HepG2 (cell line): ENCODE measurements around the gene IGIP. TPM values are rescaled to one million over a fixed set of nuclear protein-coding genes. Genes with fewer than 3 reads are reported as not detected.
A peak's percentile ranks its signal among the peaks of the same experiment; 100 is the strongest.

Source experiments
- ATAC-seq: fragments of 200-7000 bp; cut with Tn5 transposase; 3 replicates; pipeline ENCODE4 v1.9.1; 2020; ENCODE audit warnings: mild to moderate bottlenecking, moderate library complexity
- BruUV-seq: library from RNA; stranded (reverse); fragments of 400-500 nt; replicated peaks from 2 replicates; lab custom pipeline; 2021; lab: Mats Ljungman, UMichigan
- CTCF ChIA-PET: fragments of 300-600 bp; formaldehyde crosslinking; extraction: SDS; loops from one replicate; lab custom pipeline; 2021; ENCODE audit warnings: low total read pairs, inconsistent platforms, low intra/inter-chr PET ratio; lab: Yijun Ruan, JAX
- POLR2A ChIA-PET: fragments of 350-600 bp; sonication (Branson Sonifier 250); formaldehyde crosslinking; loops from one replicate; lab custom pipeline; 2020; ENCODE audit warnings: antibody characterized with exemption, inconsistent platforms; lab: Yijun Ruan, JAX
- DNase-seq: peaks from one replicate; pipeline ENCODE4 v3.0.0-alpha.2; 2015; ENCODE audit warnings: low spot score
- FAIRE-seq: peaks from 3 replicates; lab custom pipeline; 2011; peaks lifted over from hg19 to GRCh38; lab: Jason Lieb, UNC
- H2AFZ ChIP-seq: one replicate; pipeline ENCODE4 v1.6.1; 2011; ENCODE audit warnings: low read length, inconsistent platforms
- H3K27ac ChIP-seq: fragments of 300-600 bp; 3 replicates; pipeline ENCODE4 v1.8.0; 2011; ENCODE audit warnings: mixed run types, mild to moderate bottlenecking, mixed read lengths, low read length, inconsistent platforms; ENCODE audit not compliant: insufficient read depth; ENCODE audit errors: extremely low read length
- H3K27me3 ChIP-seq, 2 experiments: fragments of 200-600 bp in 1 of 2; 2 replicates in 1 of 2; 3 replicates in 1 of 2; pipeline versions ENCODE4 v1.6.0 to v1.8.0; 2011; ENCODE audit warnings: low read length in 2 of 2, mild to moderate bottlenecking in 2 of 2, moderate library complexity in 2 of 2, inconsistent platforms in 1 of 2; ENCODE audit not compliant: insufficient read depth in 2 of 2, control insufficient read depth in 1 of 2
- H3K36me3 ChIP-seq, 2 experiments: fragments of 200-600 bp in 1 of 2; replicated peaks in 1 of 2; 2 replicates in 1 of 2; 3 replicates in 1 of 2; pipeline versions ENCODE4 v1.5.1 to v1.8.0; 2011; ENCODE audit warnings: low read length in 2 of 2, inconsistent platforms in 1 of 2; ENCODE audit not compliant: insufficient read depth in 2 of 2, control insufficient read depth in 1 of 2
- H3K4me1 ChIP-seq: 2 replicates; pipeline ENCODE4 v1.5.1; 2012; ENCODE audit warnings: low read length, inconsistent platforms; ENCODE audit not compliant: insufficient read depth
- H3K4me2 ChIP-seq: 2 replicates; pipeline ENCODE4 v1.6.0; 2011; ENCODE audit warnings: low read depth, low read length, inconsistent platforms
- H3K4me3 ChIP-seq, 3 experiments: fragments of 200-600 bp in 1 of 3; sonication (generic), shearing (Covaris generic) in 1 of 3; replicated peaks in 1 of 3; 2 replicates each; pipeline ENCODE4 v1.5.1; 2011 to 2016; ENCODE audit warnings: low read length in 3 of 3, inconsistent platforms in 2 of 3, low read depth in 2 of 3, mild to moderate bottlenecking in 2 of 3, control low read depth in 1 of 3, mixed read lengths in 1 of 3; ENCODE audit not compliant: insufficient read depth in 1 of 3
- H3K79me2 ChIP-seq: one replicate; pipeline ENCODE4 v1.6.1; 2011; ENCODE audit warnings: low read length, inconsistent platforms; ENCODE audit not compliant: insufficient read depth
- H3K9ac ChIP-seq: 2 replicates; pipeline ENCODE4 v1.6.0; 2011; ENCODE audit warnings: mild to moderate bottlenecking, low read depth, low read length, inconsistent platforms; ENCODE audit not compliant: insufficient read depth
- H3K9me3 ChIP-seq: 2 replicates; pipeline ENCODE4 v1.5.1; 2012; ENCODE audit warnings: mild to moderate bottlenecking, low read length
- H4K20me1 ChIP-seq: 2 replicates; pipeline ENCODE4 v1.6.0; 2011; ENCODE audit warnings: inconsistent platforms, mild to moderate bottlenecking, low read length, moderate library complexity; ENCODE audit not compliant: insufficient read depth
- ARID5B ChIP-seq: IDR thresholded peaks from 2 replicates; pipeline ENCODE4 v1.4.0; 2020; ENCODE audit warnings: mild to moderate bottlenecking, missing genetic modification reagents
- GTF3A ChIP-seq: sonication (generic); formaldehyde crosslinking; conservative IDR thresholded peaks from 2 replicates; pipeline ENCODE4 v1.4.0; 2020; ENCODE audit warnings: mild to moderate bottlenecking, missing genetic modification reagents
- PBX2 ChIP-seq: IDR thresholded peaks from 2 replicates; pipeline ENCODE4 v1.6.1; 2016; ENCODE audit warnings: control low read depth
- PHB2 ChIP-seq: fragments of 450-650 bp; IDR thresholded peaks from 2 replicates; pipeline ENCODE4 v1.6.1; 2018; ENCODE audit not compliant: partially characterized antibody
- ZFP36L1 ChIP-seq: sonication (generic); formaldehyde crosslinking; IDR thresholded peaks from 2 replicates; pipeline ENCODE4 v1.8.0; 2022; ENCODE audit warnings: mild to moderate bottlenecking, missing genetic modification reagents, moderate library complexity
- ZNF276 ChIP-seq: sonication (generic); formaldehyde crosslinking; IDR thresholded peaks from 2 replicates; pipeline ENCODE4 v1.4.0; 2020; ENCODE audit warnings: mild to moderate bottlenecking, low read depth, missing genetic modification reagents
- ZNF33B ChIP-seq: sonication (generic); formaldehyde crosslinking; IDR thresholded peaks from 2 replicates; pipeline ENCODE4 v1.5.1; 2020; ENCODE audit warnings: mild to moderate bottlenecking, missing genetic modification reagents
- WGBS: methylation state at CpG from one replicate; pipeline ENCODE4 v1.1.6; 2017; ENCODE audit warnings: low lambda C conversion rate; 5-methylcytosine and 5-hydroxymethylcytosine counted together
- in situ Hi-C: cut with HindIII; loops from 2 replicates; pipeline ENCODE4 v1.10.0; 2017; ENCODE audit warnings: low pct_unique_long_range_greater_than_20kb; ENCODE audit not compliant: extremely low pct_ligation_motif_present
- intact Hi-C: fragments of 100-400 bp; cut with micrococcal nuclease; formaldehyde crosslinking; loops from one replicate; pipeline ENCODE4 v1.10.0; 2022; ENCODE audit not compliant: unreplicated experiment
- polyA plus RNA-seq, 8 experiments: library from polyadenylated mRNA; depleted of rRNA in 3 of 8; stranded (reverse) in 7 of 8; unstranded in 1 of 8; fragments of >200 nt; fragmentation: Illumina TruSeq in 4 of 8; extraction: Trizol in 4 of 8; gene quantifications; 2 replicates each; pipeline versions ENCODE4 v1.2.1 to v1.2.3, GENCODE V29; 2011 to 2016; ENCODE audit warnings: low read depth in 4 of 8, missing spikeins in 1 of 8, mixed read lengths in 1 of 8; ENCODE audit not compliant: insufficient read depth in 1 of 8
- total RNA-seq, 5 experiments: library from RNA; depleted of rRNA; stranded (reverse); fragments of >200 nt; fragmentation: Illumina TruSeq; extraction: Trizol; gene quantifications; 2 replicates each; pipeline ENCODE4 v1.2.3, GENCODE V29; 2016; ENCODE audit warnings: low read depth in 1 of 5
- TF ChIP-seq, protein P1 (sequence below): sonication (generic); formaldehyde crosslinking; IDR thresholded peaks from 2 replicates; pipeline ENCODE4 v1.4.0; 2020; ENCODE audit warnings: missing genetic modification reagents, mild to moderate bottlenecking, borderline replicate concordance
- TF ChIP-seq, protein P2 (sequence below): sonication (generic); formaldehyde crosslinking; IDR thresholded peaks from 2 replicates; pipeline ENCODE4 v1.5.1; 2020; ENCODE audit warnings: missing genetic modification reagents, mild to moderate bottlenecking, borderline replicate concordance

Gene IGIP
- total and polyA plus RNA-seq, 2 of the 13 experiments (the other 11 are each of a cell fraction or from before 2014, with no cell fraction given) = 1.7 to 2.1 TPM

GRCh38 chr5:140174465-140175366, 49.0 kb downstream of the IGIP start, which contains the start of gene CYSTM1:
TSS of gene CYSTM1 (plus strand) at chr5:140175188. CDS start at chr5:140194466, 19,278 bp downstream.
- FAIRE-seq (no peak), ATAC-seq (peak; percentile 84), DNase-seq (peak; percentile 89)
- TSS peak; percentile 86 for BruUV-seq
- H2AFZ ChIP-seq = peak within 1 kb of the TSS; percentile 84
- peak within 1 kb of the TSS; percentile 84 to 96 (median 89) for H3K4me3 ChIP-seq
- H4K20me1 ChIP-seq = no peaks in the 10 kb centered on the region
- WGBS = 18% methylated on average over 11 of the region's 61 CpGs
- in situ Hi-C loops = loop anchor here (5.0 kb wide), 1 partner anchor 48 kb away; no protein-coding TSS in a partner anchor
- peaks cover 61% of the 10 kb centered on the region for H3K4me1 ChIP-seq
- CTCF ChIA-PET = no interaction called here
- no peaks in the 10 kb centered on the region; a peak in 1 of 5 replicates for H3K27me3 ChIP-seq
- intact Hi-C loops = loop anchor here (1.0 to 10.0 kb wide), 5 partner anchors 18 to 540 kb away; partner anchors contain the start of genes ANKHD1 and HBEGF
- H3K79me2 ChIP-seq = peaks cover 17% of the 10 kb centered on the region
- H3K9me3 ChIP-seq = no peaks in the 10 kb centered on the region
- H3K9ac ChIP-seq = peak within 1 kb of the TSS; percentile 95
- no peaks in the 10 kb centered on the region for H3K36me3 ChIP-seq
- H3K4me2 ChIP-seq = peak within 1 kb of the TSS; percentile 98
- POLR2A ChIA-PET = interaction anchor here (0.9 to 2.2 kb wide), 8 partner anchors 10 to 227 kb away, joined by 3 to 8 read pairs (median 4); partner anchors contain the start of genes ANKHD1 and HBEGF
- peak within 1 kb of the TSS; percentile 89 for H3K27ac ChIP-seq
- TF ChIP-seq GTF3A (CRISPR knock-in tag) (no peak), ZNF33B (no peak), PHB2 (no peak), PBX2 (CRISPR knock-in tag) (no peak), ARID5B (CRISPR knock-in tag) (peak; percentile 50; the same call in 1 of the 2 replicates), ZFP36L1 (CRISPR knock-in tag) (0 out of 2 replicates have a peak, but pooled peaks have one; percentile 53), ZNF276 (no peak)
- TF ChIP-seq, protein P1, sequence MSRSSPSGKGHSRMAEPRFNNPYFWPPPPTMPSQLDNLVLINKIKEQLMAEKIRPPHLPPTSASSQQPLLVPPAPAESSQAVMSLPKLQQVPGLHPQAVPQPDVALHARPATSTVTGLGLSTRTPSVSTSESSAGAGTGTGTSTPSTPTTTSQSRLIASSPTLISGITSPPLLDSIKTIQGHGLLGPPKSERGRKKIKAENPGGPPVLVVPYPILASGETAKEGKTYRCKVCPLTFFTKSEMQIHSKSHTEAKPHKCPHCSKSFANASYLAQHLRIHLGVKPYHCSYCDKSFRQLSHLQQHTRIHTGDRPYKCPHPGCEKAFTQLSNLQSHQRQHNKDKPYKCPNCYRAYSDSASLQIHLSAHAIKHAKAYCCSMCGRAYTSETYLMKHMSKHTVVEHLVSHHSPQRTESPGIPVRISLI (CRISPR knock-in tag) = no peak
- TF ChIP-seq, protein P2, sequence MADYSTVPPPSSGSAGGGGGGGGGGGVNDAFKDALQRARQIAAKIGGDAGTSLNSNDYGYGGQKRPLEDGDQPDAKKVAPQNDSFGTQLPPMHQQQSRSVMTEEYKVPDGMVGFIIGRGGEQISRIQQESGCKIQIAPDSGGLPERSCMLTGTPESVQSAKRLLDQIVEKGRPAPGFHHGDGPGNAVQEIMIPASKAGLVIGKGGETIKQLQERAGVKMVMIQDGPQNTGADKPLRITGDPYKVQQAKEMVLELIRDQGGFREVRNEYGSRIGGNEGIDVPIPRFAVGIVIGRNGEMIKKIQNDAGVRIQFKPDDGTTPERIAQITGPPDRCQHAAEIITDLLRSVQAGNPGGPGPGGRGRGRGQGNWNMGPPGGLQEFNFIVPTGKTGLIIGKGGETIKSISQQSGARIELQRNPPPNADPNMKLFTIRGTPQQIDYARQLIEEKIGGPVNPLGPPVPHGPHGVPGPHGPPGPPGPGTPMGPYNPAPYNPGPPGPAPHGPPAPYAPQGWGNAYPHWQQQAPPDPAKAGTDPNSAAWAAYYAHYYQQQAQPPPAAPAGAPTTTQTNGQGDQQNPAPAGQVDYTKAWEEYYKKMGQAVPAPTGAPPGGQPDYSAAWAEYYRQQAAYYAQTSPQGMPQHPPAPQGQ (CRISPR knock-in tag) = no peak
